HEK293 (cell line): ENCODE results near the gene OR2V1.

Source experiments
- AEBP2 ChIP-seq: fragments of 450-650 bp; formaldehyde crosslinking; IDR thresholded peaks from 2 replicates; pipeline ENCODE4 v1.5.1; 2016; ENCODE audit warnings: missing biosample characterization, missing genetic modification characterization, borderline replicate concordance
- BCL6B ChIP-seq: fragments of 450-650 bp; formaldehyde crosslinking; IDR thresholded peaks from 2 replicates; pipeline ENCODE4 v1.5.1; 2017; ENCODE audit warnings: missing biosample characterization, missing genetic modification characterization
- GLI2 ChIP-seq: fragments of 450-650 bp; formaldehyde crosslinking; IDR thresholded peaks from 2 replicates; pipeline ENCODE4; 2017; ENCODE audit warnings: missing biosample characterization, missing genetic modification characterization, low read depth, borderline replicate concordance
- KLF9 ChIP-seq: fragments of 450-650 bp; formaldehyde crosslinking; IDR thresholded peaks from 2 replicates; pipeline ENCODE4 v1.5.1; 2016; ENCODE audit warnings: missing biosample characterization, missing genetic modification characterization, low read depth
- MYNN ChIP-seq: fragments of 450-650 bp; formaldehyde crosslinking; IDR thresholded peaks from 2 replicates; pipeline ENCODE4 v1.5.1; 2016; ENCODE audit warnings: missing biosample characterization, missing genetic modification characterization, borderline replicate concordance
- PRDM10 ChIP-seq: fragments of 450-650 bp; formaldehyde crosslinking; IDR thresholded peaks from 2 replicates; pipeline ENCODE4 v1.5.1; 2016; ENCODE audit warnings: missing biosample characterization, missing genetic modification characterization
- PRDM2 ChIP-seq: fragments of 450-650 bp; formaldehyde crosslinking; IDR thresholded peaks from 2 replicates; pipeline ENCODE4 v1.5.1; 2016; ENCODE audit warnings: missing biosample characterization, missing genetic modification characterization, borderline replicate concordance
- WT1 ChIP-seq: fragments of 450-650 bp; formaldehyde crosslinking; IDR thresholded peaks from 2 replicates; pipeline ENCODE4 v1.5.1; 2016; ENCODE audit warnings: missing biosample characterization, missing genetic modification characterization
- YY1 ChIP-seq: fragments of 450-650 bp; formaldehyde crosslinking; IDR thresholded peaks from 2 replicates; pipeline ENCODE4 v1.5.1; 2018; ENCODE audit warnings: missing biosample characterization, missing genetic modification characterization
- ZBTB11 ChIP-seq: fragments of 450-650 bp; formaldehyde crosslinking; conservative IDR thresholded peaks from 2 replicates; pipeline ENCODE4 v1.5.1; 2016; ENCODE audit warnings: low read depth, missing biosample characterization, missing genetic modification characterization
- ZNF155 ChIP-seq: fragments of 450-650 bp; formaldehyde crosslinking; IDR thresholded peaks from 2 replicates; pipeline ENCODE4 v1.5.1; 2016; ENCODE audit warnings: missing biosample characterization, missing genetic modification characterization
- ZNF2 ChIP-seq: fragments of 450-650 bp; formaldehyde crosslinking; IDR thresholded peaks from 2 replicates; pipeline ENCODE4 v1.5.1; 2016; ENCODE audit warnings: missing biosample characterization, missing genetic modification characterization
- ZNF335 ChIP-seq: fragments of 450-650 bp; formaldehyde crosslinking; conservative IDR thresholded peaks from 2 replicates; pipeline ENCODE4 v1.5.1; 2016; ENCODE audit warnings: missing biosample characterization, missing genetic modification characterization
- ZNF350 ChIP-seq: fragments of 450-650 bp; formaldehyde crosslinking; IDR thresholded peaks from 2 replicates; pipeline ENCODE4 v1.5.0; 2017; ENCODE audit warnings: missing biosample characterization, mild to moderate bottlenecking, missing genetic modification characterization
- ZNF621 ChIP-seq: fragments of 450-650 bp; formaldehyde crosslinking; IDR thresholded peaks from 2 replicates; pipeline ENCODE4 v1.5.1; 2017; ENCODE audit warnings: missing biosample characterization, missing genetic modification characterization
- ZNF624 ChIP-seq: fragments of 450-650 bp; formaldehyde crosslinking; IDR thresholded peaks from 2 replicates; pipeline ENCODE4 v1.5.1; 2017; ENCODE audit warnings: missing biosample characterization, missing genetic modification characterization
- ZNF692 ChIP-seq: fragments of 450-650 bp; formaldehyde crosslinking; IDR thresholded peaks from 2 replicates; pipeline ENCODE4 v1.5.1; 2016; ENCODE audit warnings: missing biosample characterization, missing genetic modification characterization
- ZSCAN5A ChIP-seq: fragments of 450-650 bp; formaldehyde crosslinking; IDR thresholded peaks from 2 replicates; pipeline ENCODE4 v1.5.1; 2016; ENCODE audit warnings: missing biosample characterization, missing genetic modification characterization

The OR2V1 gene

GRCh38 chr5:181173420-181174342 lies 42.7 kb upstream of the OR2V1 start (continued):
- TF ChIP-seq KLF9 (tag by site-specific recombination) (peak; percentile 34; the same call in 1 of the 2 replicates), ZNF624 (peak; percentile 16; the same call in 1 of the 2 replicates), WT1 (tag by site-specific recombination) (no peak; the same call in 1 of the 2 replicates), ZNF621 (tag by site-specific recombination) (no peak), ZNF692 (tag by site-specific recombination) (peak; percentile 77; the same call in 1 of the 2 replicates), AEBP2 (tag by site-specific recombination) (no peak), ZNF335 (tag by site-specific recombination) (peak; percentile 39; the same call in 1 of the 2 replicates), BCL6B (tag by site-specific recombination) (no peak), ZNF350 (no peak), ZNF155 (tag by site-specific recombination) (no peak), PRDM2 (tag by site-specific recombination) (no peak), GLI2 (tag by site-specific recombination) (no peak), PRDM10 (peak; percentile 91), ZSCAN5A (tag by site-specific recombination) (peak; percentile 59; the same call in 1 of the 2 replicates), YY1 (no peak; the same call in none of the 2 replicates), MYNN (tag by site-specific recombination) (no peak), ZNF2 (tag by site-specific recombination) (peak; percentile 98), ZBTB11 (tag by site-specific recombination) (peak; percentile 50)
